ENCODE data around the gene MANBA.
"Not testable (repeated sequence)": the region's sequence is repeated elsewhere in the genome, so short reads cannot be mapped to it uniquely, and the experiment has no call there.

The MANBA gene

DNA sequence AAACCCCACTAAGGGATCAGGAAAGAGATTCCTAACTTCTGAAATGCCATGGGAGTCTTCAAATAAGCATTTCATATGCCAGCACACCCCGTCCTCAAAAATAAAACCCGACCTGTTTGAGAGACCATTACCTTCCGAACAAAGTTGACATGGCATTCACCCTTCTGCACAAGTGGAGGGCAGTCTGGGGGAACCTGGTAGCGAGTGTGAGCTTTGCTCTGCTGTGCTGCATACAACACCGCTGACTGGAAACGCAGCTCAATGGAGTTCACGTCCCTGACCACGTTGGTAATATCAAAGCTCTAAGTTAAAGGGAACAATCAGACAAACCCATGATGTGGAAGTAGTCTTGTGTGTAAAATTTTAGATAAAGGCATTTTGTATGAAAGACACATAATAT lies 38.0 kb downstream of the MANBA start:
- DNase-seq (ENCODE audit: low read depth), result no peak

DNA sequence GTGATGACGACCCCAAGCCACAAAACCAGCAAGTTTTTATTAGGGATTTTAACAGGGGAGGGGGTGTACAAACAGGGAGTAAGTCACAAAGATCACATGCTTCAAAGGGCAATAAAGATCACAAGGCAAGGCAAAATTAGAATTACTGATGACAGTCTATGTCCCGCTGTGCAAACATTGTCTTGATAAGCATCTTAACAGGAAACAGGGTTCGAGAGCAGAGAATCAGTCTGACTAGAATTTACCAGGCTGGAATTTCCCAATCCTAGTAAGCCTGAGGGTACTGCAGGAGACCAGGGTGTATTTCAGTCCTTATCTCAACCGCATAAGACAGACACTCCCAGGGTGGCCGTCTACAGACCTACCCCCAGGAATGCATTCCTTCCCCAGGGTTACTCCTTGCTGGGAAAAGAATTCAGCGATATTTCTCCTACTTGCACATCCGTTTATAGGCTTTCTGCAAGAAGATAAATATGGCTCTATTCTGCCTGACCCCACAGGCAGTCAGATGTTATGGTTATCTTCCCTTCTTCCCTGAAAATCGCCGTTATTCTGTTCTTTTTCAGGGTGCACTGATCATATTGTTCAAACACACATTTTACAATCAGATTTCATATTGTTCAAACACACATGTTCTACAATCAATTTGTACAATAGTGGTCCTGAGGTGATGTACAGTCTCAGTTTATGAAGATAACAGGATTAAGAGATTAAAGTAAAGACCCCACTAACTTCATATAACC lies 41.8 kb downstream of the MANBA start:
- DNase-seq (ENCODE audit: low read depth), result not testable (repeated sequence)

DNA sequence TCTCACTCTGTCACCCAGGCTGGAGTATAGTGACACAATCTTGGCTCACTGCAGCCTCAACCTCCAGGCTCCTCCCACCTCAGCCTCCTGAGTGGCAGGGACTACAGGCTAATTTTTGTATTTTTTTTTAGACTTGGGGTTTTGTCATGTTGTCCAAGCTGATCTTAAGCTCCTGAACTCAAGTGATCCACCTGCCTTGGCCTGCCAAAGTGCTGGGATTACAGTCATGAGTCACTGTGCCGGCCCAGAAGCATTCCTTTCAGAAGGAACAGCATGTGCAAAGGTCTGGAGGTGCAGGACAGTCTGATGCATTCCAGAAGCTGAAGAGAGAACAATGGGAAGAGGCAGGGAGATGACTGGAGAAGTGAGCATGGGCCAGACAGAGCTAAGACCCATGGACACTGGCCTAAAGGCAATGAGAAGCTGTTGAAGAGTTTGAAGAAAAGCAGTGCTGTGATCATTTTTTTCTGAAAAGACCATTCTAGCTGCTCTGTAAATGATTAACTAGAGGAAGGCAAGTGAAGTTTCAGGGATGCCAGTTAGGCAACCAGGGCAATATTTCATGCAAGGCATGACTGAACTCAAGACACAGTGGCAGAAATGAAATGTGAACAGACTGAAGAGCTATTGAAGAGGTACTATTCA lies 43.2 kb downstream of the MANBA start:
- DNase-seq (ENCODE audit: low read depth), result no peak

DNA sequence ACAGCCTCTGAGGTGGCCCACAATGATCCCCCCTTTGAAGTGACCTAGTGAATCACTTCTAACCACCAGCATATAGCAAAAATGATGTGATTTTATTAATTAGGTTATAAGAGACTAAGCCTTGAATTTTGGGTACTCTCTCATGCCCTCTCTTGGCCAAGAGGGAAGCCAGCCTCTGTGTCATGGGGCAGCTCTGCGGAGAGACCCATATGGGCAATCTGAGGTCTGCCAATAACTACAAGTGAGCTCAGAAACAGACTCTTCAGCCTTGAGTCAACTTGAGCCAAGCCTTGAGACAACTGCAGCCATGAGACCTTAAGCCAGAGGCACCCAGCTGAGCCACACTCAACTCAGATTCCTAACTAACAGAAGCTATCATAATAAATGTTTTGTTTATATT lies 45.7 kb downstream of the MANBA start:
- DNase-seq (ENCODE audit: low read depth), result no peak

DNA sequence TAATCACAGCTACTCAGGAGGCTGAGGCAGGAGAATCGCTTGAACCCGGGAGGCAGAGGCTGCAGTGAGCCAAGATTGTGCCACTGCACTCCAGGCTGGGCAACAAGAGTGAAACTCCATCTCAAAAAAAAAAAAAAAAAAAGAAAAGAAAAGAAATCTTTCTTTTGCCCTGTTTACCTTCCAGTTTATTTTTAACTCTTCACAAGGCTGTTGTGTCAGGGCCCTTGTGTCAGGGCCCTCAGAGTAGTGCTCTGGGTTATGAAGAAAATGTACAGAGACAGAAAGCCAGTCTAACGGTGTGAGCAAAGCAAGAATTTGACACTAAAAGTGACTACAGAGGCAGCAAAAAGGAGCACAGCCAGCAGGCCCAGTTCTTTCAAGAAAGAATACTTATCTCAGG lies 47.0 kb downstream of the MANBA start:
- DNase-seq (ENCODE audit: low read depth), result not testable (repeated sequence)

DNA sequence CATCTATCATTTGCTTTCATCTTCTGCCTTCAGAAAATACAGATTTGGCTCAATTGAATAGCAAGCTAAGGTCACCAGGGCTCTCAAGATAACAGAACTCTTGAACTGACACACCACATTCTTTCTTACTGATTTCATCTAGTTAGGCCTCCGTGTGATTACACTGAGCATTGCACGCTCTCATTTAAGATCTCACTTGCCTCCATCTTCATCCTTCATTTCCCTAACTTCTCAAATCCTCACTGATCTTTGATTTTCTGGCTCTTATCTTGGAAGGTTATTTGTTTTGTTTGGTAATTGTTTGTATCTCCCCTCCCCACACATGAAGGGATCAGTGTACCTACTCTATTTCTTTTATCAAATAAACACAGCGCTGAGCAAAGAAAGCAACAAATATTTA lies 47.7 kb downstream of the MANBA start:
- peak; percentile 18 for DNase-seq (ENCODE audit: low read depth)

DNA sequence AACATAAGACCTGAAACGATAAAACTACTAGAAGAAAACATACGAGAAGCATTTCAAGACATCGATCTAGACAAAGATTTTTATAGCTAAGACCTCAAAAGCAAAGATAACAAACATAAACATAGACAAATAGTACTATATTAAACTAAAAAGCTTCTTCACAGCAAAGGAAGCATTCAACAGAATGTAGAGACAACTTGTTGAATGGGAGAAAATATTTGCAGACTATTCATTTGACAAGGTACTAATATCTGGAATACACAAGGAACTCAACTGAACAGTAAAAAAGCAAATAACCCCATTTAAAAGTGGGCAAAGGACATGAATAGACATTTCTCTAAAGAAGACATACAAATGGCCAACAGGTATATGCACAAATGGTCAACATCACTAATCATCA lies 49.8 kb downstream of the MANBA start:
- DNase-seq (ENCODE audit: low read depth), result no peak

DNA sequence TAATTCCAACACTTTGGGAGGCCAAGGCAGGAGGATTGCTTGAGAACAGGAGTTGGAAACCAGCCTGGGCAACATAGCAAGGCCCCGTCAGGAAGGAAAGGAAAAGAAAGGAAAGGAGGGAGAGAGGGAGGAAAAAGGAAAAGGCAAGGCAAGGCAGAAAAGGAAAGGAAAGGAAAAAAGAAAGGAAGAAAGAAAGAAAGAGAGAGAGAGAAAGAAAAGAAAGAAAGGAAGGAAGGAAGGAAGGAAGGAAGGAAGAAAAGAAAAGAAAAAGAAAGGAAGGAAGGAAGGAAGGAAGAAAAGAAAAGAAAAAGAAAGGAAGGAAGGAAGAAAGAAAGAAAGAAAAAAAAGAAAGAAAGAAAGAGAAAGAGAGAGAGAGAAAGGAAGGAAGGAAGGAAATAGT lies 51.7 kb downstream of the MANBA start:
- DNase-seq (ENCODE audit: low read depth), result not testable (repeated sequence)

DNA sequence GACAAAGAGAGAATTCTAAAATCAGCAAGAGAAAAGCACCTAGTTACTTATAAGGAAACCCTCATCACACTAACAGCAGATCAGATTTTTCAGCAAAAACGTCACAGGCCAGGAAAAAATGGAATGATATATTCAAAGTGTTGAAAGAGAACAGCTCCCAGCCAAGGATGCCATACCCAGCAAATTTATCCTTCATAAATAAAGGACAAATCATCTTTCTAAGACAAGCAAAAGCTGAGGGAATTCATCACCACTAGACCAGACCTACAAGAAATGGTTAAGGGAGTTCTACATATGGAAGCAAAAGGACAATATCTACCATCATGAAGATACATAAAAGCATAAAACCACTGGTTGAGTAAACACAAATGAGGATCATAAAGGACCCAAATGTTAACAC lies 53.6 kb downstream of the MANBA start:
- DNase-seq (ENCODE audit: low read depth), result no peak

DNA sequence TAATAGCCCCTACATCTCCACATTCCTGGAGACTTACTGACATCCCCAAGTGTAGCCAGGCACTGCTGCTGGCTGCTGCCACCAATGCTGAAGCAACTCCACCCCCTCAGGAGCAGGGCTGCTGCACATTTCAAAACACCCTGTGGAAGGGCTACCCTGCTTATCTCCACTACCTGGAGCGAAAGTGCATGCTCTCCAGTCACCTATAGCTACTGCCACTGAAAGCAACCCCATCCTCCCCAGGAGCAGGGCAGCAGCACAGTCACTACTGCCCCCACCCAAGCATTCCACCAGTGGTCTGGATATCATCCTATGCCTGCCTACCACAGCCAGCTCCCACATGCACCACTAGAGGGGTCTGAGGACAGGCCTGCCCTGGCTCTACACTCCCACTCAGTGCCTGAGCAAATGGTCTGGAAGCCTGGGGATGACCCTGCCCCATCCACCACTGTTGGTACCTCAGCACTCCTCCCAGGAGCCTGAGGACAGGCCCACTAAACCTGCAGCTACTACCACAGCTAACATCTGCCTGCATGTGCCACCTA lies 55.3 kb downstream of the MANBA start:
- no peak for DNase-seq (ENCODE audit: low read depth)

DNA sequence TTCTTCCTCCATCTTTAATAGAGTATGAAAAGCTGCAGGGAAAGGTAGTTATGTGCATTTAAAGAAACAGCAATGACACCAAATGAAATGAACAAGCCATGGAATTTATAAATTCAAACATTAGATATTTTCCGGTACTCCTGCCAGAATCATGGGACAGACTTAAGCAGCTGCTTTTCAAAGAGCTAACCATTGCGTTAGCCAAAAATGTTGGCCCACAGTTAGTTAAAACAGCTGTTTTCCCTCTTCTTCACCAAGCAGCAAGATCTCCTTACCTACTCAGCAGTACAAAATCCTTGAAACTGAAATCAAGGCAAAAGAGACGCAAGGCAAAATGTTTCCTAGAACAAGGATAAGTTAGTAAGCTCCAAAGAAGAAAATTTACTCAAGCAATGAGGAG lies 64.0 kb downstream of the MANBA start:
- no peak for DNase-seq (ENCODE audit: low read depth)

DNA sequence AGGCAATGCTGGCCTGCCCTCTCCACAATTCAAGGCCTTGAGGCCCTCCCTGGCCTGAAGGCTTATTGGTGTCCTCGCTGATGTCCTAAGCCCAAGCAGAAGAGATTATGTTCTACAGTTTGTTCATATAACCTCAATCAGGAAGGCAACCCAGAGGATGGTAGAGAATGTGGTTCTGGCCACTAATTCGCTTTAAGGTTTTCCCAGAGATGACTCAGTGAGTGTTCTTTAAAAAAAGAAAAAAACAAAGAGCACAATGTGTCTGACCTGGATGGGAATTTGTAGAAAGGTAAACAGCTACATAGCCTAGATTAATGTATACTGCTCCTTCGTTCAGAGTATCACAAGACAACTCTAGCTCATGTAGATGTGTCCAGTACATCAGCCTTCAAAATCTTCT lies 66.0 kb downstream of the MANBA start:
- no peak for DNase-seq (ENCODE audit: low read depth)

DNA sequence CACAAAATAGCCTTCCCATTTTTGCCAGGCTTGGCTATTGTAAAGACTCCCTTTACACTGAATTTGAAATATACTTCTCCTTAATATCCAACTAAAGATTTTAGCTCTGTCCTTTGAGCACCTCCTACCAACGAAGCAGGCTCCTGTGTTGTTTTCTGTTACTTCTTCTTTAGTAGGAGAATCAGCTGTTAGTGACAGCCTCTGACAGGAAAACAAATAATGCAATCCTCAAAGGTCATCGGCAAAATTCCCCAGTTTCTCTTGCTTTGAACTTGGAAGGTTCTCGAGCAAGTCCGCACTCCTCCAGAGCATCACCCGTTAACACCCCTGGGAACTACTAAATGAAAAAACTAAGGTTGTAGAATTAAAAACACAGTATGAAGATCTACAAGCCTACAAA lies 66.9 kb downstream of the MANBA start:
- no peak for DNase-seq (ENCODE audit: low read depth)

DNA sequence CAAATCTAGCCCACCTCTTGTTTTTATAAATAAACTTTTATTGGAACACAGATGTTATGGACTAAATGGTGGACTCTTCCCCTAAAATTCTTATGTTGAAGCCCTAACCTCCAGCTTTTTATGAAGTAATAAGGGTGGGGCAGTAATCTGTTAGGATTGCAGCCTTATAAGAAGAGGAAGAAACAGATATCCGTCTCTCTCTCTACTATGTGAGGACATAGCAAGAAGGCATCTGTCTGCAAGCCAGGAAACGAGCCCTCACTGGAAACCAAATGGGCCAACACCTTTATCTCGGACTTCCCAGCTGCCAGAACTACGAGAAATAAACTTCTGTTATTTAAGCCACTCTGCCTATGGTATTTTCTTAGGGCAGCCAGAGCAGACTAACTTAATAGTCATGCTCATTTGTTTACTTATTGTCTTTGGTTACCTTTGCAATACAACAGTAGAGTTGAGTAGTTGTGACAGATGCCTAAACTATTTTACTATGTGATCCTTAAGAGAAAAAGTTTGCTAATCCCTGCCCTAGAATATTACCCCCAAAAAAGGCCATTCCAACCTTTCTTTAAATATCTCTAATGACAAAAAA lies 67.4 kb downstream of the MANBA start:
- DNase-seq (ENCODE audit: low read depth), result no peak

DNA sequence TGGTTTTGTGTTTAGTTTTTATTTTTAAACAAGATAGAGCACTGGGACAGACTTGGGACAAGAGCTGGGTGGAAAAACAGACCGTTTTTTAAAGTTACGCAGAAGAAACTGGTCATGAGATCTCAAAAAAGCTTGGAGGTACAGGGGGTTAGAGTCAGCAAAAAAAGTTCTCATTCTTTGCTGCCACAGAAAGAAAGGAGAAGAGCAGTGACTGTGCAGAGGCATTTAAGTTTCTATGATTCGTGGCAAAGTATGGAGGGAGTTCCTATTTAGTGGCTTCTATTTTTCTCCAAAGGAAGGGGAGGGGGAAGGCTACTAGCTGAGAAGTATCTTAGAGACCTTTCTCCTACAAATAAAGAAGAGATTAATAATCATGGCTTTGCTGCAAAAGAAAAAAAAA lies 68.3 kb downstream of the MANBA start:
- no peak for DNase-seq (ENCODE audit: low read depth)

DNA sequence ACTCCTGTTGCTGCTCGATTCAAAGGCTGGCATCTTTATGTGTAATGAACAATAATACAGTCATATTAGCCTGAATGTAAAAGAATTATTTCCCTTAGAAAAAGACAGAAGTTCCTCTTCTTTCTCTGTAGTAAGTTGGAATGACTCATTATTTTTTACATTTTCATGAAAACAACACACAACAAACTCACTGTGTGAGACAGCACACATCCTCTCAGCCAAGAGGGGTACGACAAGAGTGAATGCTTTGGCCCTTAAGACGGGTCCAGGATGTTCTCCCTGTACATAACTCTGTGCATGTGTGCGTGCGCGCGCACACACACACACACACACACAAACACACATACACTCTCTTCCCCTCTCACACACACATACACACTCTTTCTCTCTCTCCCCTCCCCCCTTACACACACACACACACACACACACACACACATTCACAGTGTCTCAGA lies 72.8 kb downstream of the MANBA start:
- DNase-seq (ENCODE audit: low read depth), result no peak

DNA sequence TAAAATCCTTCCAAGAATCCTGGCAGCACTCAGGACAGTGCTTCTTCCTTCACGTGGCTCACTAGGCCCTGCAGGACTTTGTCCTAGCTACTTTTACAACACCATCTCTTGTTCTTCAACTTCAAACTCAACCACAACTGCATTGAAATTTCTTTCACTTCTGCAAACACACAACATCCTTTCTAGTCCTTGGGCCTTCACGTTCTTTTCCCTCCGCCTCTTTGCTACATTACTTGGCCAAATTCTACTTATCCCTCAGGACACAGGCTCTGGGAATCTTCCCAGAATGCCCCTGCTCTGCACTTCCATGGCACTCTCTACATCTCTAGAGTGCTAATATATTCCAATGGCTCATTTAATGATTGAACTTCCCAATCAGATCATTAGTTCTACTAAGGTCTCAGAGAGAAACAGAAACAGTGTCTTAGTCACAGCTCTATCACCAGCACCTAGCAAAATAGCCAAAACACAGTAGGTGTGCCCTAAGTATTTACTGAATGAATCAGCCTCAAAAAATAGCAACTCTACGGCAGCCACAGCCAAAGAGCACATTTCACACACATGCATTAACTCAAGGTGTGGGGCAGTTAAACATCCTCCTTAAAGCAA lies 73.3 kb downstream of the MANBA start:
- DNase-seq (ENCODE audit: low read depth), result no peak

DNA sequence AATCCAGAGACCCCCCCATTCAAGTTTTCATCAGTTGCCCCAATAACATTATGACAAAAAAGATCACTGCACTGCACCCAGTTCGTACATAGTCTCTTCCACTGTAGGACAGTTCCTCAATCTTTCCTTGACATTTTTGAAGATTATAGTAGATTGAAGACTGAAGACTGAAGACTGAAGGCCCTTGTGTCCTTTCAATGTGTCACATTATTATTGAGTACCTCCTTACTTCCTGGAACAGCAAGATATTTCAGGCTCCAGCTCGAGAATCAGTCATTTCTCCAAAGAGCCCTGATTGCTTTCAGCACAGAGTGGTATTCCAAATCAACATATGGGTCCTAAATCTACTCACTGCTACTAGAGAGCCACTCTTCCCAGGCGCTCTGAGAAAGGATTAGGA lies 75.0 kb downstream of the MANBA start:
- no peak for DNase-seq (ENCODE audit: low read depth)

DNA sequence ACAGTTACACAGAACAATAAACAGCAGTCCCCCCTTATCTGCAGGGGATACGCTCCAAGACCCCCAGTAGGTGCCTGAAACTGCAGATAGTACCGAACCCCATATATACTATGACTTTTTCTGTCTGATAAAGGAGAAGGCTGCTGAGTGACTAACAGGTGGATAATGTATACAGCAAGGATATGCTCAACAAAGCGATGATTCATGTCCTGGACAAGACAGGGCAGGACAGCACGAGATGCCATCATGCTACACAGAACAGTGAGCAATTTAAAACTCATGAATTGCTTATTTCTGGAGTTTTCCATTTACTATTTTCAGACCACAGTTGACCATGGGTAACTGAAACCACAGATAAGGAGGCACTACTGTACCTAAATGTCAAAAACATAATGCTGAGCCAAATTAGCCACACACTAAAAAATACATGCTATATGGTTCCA lies 76.1 kb downstream of the MANBA start:
- DNase-seq (ENCODE audit: low read depth), result no peak

DNA sequence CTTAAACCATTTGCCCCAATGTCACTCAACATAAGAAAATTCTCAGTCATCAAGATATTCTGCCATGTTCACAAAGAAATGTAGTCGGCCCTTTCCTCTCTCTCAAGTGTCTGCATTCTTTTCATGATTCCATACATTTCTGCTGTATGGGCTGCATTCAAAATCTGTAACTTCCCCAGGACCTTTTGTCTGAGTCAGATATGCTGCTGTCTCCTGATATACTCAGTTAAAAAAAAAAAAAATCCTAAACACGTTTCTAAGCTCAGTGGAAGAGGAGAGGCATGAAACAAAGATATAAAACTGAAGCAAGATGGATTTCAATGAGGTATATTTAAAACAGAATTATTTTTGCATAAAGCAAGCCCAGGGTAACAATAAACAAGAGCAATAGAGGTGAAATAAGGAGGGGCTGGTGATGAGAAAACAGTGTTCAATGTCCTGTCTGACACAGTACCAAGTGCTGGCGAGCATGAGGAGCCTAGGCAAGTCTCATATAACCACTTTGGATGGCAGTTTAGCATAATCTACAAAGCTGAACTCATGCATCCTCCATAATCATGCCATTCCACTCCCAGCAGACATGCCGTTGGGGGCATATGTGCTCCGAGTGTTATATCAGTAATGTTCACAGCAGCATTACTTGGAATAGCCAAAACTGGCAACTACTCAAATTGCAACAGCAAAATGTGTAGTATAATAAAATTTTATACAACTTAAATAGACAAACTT lies 76.7 kb downstream of the MANBA start:
- DNase-seq (ENCODE audit: low read depth), result no peak

DNA sequence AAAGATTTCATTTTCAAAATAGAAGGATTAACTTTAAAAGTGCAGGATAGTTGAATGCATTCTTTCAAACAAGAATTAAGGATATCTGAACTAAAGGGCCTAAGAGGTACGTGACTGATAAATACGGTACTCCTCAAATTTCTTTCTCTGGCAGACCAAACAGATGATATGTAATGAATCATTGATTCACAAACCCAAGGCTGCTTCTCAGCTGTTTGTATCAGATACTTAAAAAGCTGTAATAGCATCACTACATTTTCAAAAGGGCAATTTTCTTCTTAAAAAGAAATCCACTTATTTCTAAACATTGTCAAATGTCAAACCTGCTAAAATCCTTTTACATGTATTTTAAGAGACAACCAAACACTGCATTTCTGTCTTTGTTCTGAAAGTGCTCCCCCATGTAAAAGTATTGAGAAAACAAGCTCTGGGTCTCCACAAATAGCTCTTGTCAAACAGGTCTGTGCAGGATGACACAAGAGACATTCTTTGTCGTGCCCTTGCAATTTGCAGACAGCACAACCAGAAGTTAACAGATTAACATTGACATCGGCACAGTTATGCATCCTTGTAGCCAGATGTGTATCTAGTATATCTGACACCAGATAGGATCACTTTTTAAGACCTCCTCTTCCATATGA lies 82.0 kb downstream of the MANBA start:
- no peak for DNase-seq (ENCODE audit: low read depth)

DNA sequence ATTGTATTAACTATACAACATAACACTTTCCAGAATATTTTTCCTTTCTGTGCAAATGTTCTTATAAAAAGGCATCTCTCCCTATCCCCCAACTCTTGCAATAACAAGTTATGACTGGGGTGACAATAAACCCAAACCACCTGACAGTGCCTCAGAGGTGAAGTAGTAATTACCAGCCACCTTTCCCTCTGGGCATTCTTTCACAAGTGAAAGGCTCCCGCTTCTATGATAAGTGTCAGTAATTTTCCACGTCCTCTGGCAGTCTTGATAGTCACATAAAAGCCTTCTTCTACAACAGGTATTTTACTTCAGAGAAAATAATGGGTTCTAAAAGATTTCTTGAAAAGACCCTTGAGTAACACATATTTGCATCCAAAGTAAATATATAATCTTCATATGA lies 82.7 kb downstream of the MANBA start:
- no peak for DNase-seq (ENCODE audit: low read depth)

Data from HS-5 (cell line).